ENCODE data around the gene ASB13.

- no peak for TF ChIP-seq CTCF (IDR thresholded peaks at IDR 0.05)
- TF ChIP-seq EZH2 (IDR thresholded peaks at IDR 0.05; ENCODE audit: borderline replicate concordance, insufficient read depth, low read depth, low read length, poor library complexity, severe bottlenecking), result no peak
Observed at GRCh38 chr10:5606321-5606720, 60.1 kb downstream of the ASB13 start.
